Pons (tissue), 1 donor: Measurements from ENCODE around the gene FUT3.
"Not testable (repeated sequence)": the region's sequence is repeated elsewhere in the genome, so short reads cannot be mapped to it uniquely, and the experiment has no call there.

ENCODE experiments used
- DNase-seq: peaks from one replicate; pipeline ENCODE4 v3.0.0-alpha.2; 2016; ENCODE audit warnings: low spot score

FUT3 gene

GRCh38 chr19:5882421-5882968 is 31.2 kb upstream of the FUT3 start:
- no peak for DNase-seq

DNA sequence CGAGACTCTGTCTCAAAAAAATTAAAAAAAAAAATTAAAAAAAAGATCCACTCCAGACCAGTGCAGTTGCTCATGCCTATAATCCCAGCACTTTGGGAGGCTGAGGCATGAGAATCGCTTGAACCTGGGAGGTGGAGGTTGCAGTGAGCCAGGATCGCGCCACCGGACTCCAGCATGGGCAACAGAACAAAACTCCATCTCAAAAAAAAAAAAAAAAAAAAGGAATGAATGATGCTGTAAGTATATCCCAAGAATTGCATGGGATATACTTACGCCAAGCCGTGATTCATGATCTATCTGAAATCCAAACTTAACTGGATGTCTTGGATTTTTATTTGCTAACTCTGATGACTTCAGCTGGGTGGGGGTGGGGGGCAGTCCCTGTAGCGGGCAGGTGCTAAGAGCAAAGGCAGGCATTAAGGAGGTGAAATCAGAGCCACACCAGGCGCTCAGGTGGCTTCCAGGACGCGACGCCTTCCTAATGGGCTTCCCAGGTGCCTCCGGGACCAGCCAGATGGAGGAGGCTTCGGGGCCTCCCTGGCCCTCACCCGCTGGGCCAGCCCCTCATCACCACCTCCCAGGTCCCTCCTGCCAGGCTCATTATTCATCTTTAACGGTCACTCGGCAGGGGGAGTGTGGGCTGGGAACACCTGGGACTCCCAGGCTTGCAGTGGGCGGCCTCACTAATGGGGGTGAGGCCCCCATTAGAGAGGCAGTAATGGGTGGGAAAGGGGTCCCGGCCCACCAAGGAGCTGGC is 30.5 kb upstream of the FUT3 start:
- no peak for DNase-seq

GRCh38 chr19:5880604-5881078 is 29.4 kb upstream of the FUT3 start:
- DNase-seq, result no peak

- DNase-seq, result no peak
Measured at GRCh38 chr19:5880196-5880595, 28.9 kb upstream of the FUT3 start.

DNA sequence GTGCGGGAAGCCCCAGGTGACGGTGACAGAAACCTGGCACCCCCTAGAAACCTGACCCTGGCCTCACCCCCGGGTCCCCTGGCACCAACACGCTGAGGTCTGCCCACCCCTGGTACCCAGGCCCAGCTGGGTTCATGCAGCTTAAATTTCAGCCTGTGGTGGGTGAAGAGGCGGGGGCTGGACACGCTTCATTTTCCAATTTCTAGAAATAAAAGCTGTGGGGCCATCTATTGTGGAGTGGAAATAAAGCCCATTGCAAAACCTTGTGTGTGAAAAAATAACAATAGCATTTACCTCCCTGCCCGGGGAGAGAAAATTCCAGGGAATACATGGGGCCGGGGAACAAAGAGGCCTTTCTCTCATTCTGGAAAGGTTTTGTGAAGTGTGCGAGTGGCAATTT is 26.6 kb upstream of the FUT3 start:
- no peak for DNase-seq

- DNase-seq, result no peak
Measured at GRCh38 chr19:5877427-5877826, 26.2 kb upstream of the FUT3 start.

- DNase-seq, result not testable (repeated sequence)
Measured at GRCh38 chr19:5874496-5874895, 23.2 kb upstream of the FUT3 start.

DNA sequence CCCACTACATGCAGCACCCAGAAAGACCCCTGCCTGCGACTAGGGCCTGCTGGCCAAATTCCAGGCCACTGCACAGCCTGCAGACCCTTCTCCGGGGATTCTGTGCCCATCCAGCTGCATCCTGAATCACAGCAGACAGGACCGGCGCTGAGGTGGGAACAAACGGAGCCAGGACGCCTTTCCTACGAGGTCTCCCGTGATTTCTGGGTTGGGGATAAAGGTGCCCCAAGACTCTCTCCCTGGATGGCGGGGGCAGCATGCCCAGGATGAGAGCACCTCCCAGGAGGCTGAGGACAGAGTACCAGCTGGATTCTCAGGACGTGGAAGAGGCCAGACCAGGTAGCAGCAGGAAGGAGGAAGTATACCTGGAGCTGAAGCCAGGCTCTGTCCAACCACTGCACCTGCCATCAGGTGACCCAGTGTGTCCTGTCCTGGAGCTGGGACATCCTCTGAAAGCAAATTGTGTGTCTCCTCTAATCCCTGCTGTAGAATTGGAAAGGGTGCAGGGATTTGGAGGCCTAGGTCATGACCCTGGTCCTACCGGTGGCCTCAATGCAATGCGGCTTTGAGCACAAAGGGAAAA is 22.5 kb upstream of the FUT3 start:
- DNase-seq, result no peak

DNA sequence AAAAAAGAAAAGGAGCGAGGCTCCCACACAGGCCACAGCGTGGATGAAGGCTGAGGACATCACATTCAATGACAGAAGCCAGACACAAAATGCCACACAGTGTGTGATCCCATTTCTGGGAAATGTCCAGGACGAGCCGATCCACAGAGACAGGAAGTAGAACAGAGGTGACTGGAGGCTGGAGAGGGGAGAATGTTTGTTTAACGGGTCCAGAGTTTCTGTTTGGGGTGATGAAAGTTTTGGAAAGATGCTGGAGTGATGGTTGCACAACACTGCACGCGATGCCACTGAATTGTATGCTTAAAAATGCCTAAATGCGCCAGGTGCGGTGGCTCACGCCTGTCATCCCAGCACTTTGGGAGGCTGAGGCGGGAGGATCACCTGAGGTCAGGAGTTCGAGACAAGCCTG is 19.7 kb upstream of the FUT3 start:
- DNase-seq, result no peak

DNA sequence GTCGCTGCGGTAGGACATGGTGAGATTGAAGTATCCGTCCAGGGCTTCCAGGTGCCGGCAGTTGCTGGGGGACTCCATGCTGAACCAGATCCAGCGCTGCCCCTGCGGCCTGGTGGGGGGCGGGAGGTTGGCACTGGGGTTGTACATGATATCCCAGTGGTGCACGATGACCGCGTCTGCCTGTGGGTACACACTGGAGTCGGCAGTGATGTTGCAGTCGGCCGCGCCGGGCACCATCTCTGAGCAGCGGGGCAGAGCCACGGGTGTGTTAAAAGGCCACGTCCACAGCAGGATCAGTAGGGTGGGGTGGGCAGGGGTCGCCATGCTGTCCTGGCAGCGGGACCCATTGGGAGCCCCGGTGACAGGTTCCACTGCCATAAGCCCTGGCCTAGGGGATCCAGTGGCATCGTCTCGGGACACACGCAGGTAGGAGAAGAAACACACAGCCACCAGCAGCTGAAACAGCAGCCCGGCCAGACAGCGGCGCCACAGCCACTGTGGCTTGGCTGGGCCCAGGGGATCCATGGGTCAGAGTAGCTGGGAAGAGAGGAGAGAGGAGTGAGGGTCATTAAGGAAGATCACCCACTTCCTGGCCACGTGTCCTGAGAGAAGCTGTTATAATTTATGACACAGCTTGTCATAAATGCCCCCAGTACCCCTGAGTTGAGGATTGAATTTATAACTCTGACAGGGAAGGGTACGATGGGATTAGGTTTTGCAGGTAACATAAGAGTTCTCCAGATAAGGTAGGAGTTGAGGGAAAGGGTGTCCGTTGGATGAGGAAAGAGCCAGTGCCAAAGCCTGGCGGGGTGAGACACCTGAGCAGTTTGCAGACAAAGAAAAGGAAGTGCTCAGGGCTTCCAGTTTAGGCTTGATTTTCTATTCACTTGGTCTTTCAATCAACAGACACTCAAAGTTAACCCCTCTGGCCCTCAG is 16.2 kb upstream of the FUT3 start:
- DNase-seq, result no peak

DNA sequence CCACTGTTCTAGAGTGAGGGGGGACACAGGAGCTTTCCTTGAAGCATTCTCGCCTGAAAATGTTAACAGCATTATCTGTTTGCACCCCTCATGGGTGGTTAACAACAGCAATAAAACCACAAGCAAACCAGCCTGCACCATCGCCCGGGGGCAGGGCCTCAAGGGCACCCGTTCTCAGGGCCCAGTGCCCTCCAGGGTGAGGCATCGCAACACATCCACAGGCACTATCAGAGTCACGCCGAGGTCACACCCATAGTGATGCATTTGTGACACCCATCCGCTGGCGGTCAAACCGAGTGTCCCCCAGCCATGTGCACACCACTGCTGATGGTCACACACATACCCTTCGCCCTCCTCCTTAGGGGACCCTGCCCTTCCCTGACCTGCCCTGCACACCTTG is 14.5 kb upstream of the FUT3 start:
- no peak for DNase-seq

- no peak for DNase-seq
Measured at GRCh38 chr19:5864725-5865486, 13.7 kb upstream of the FUT3 start.

- no peak for DNase-seq
Measured at GRCh38 chr19:5864013-5864720, 12.9 kb upstream of the FUT3 start.

- DNase-seq, result no peak
Measured at GRCh38 chr19:5863030-5863665, 11.9 kb upstream of the FUT3 start.

- DNase-seq, result no peak
Measured at GRCh38 chr19:5857203-5858081, 6.2 kb upstream of the FUT3 start.

GRCh38 chr19:5855151-5855550 is 3.9 kb upstream of the FUT3 start:
- DNase-seq, result not testable (repeated sequence)

GRCh38 chr19:5854121-5854520 is 2.9 kb upstream of the FUT3 start:
- DNase-seq, result not testable (repeated sequence)

DNA sequence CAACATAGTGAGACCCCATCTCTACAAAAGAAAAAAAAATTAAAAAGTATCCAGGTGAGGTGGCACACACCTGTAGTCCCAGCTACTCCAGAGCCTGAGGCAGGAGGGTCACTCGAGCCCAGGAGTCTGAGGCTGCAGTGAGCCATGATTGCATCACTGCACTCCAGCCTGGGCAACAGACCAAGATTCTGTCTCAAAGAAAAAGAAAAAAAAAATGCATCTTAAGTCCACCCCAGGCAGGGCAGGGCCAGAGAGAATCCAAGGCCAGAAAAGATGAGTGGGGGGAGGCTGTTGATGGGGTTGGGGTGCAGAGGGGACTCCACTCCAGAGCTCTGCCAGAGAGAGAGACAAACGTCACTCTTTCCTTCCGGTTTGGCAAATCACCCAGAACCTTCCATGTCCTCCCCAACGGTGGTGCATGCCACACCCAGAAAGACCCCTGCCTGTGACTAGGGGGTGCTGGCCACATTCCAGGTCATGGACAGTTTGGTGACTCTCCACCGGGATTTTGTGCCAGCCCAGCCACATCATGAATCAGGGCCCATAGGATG is 431 bp downstream of the FUT3 start:
- no peak for DNase-seq

DNA sequence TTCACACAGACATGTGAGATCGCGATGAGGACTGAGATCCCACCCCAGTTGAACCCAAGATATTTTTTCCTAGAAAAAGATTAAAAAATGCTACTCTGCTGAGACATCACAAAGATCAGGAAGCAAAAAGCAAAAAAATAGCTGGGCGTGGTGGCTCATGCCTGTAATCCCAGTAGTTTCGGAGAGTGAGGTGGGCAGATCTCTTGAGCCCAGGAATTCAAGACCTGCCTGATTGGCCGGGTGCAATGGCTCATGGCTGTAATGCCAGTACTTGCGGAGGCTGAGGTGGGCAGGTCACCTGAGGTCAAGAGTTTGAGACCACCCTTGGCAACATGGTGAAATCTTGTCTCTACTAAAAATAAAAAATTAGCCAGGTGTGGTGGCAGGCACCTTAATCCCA is 1.1 kb downstream of the FUT3 start:
- DNase-seq, result no peak
